ENCODE data around the gene MEF2C. TPM values are rescaled to one million over a fixed set of nuclear protein-coding genes. Genes with fewer than 3 reads are reported as not detected.

The MEF2C gene
- total and polyA plus RNA-seq, 2 of the 13 experiments (the other 11 are each of a cell fraction or from before 2014, with no cell fraction given), result 0.02 TPM; not detected in 1

GRCh38 chr5:88669371-88670050 lies 213.5 kb downstream of the MEF2C start (continued):
- no peak for TF ChIP-seq ZNF512B (CRISPR knock-in tag; IDR thresholded peaks at IDR 0.05; ENCODE audit: borderline replicate concordance)

- 37% methylated on average over 18 of the region's 23 CpGs for WGBS (ENCODE audit: low lambda C conversion rate)
- intact Hi-C loops (cut with micrococcal nuclease; ENCODE audit: unreplicated experiment) (no loop called here), in situ Hi-C loops (cut with HindIII; ENCODE audit: extremely low pct_ligation_motif_present, low pct_unique_long_range_greater_than_20kb) (no loop called here)
- peak overlapping the region; percentile 81 for H3K4me2 ChIP-seq (ENCODE audit: low read depth, low read length)
- ChIA-PET POLR2A (no interaction called here), CTCF (ENCODE audit: low intra/inter-chr PET ratio, low total read pairs) (no interaction called here)
- H3K9ac ChIP-seq (ENCODE audit: insufficient read depth, low read depth, low read length), result no peak overlapping the region
- DNase-seq (ENCODE audit: low spot score), result no peak
- no peaks in the 10 kb centered on the region for H4K20me1 ChIP-seq (ENCODE audit: insufficient read depth, low read length)
- peaks cover 4 to 27% of the 10 kb centered on the region in 2 experiments; a peak in 3 of 5 replicates for H3K27me3 ChIP-seq (ENCODE audit: control insufficient read depth in 1 of 2, insufficient read depth in 2 of 2, low read length in 2 of 2)
- no peaks in the 10 kb centered on the region for H3K36me3 ChIP-seq (replicated peaks in 1 of 2; ENCODE audit: control insufficient read depth in 1 of 2, insufficient read depth in 2 of 2, low read length in 2 of 2)
- no peaks in the 10 kb centered on the region for H3K9me3 ChIP-seq (ENCODE audit: low read length)
- no TSS peak for BruUV-seq (replicated peaks)
- H3K4me3 ChIP-seq (replicated peaks in 1 of 3; ENCODE audit: insufficient read depth in 1 of 3, low read depth in 2 of 3, low read length in 3 of 3), result peak overlapping the region in 2 of 3 experiments; percentile 51 to 61; a peak in 2 of 6 replicates
- H3K27ac ChIP-seq (ENCODE audit: extremely low read length, insufficient read depth, low read length), result no peak overlapping the region
- H3K79me2 ChIP-seq (ENCODE audit: insufficient read depth, low read length), result no peaks in the 10 kb centered on the region
- ATAC-seq, result peak; percentile 48; the same call in 2 of the 3 replicates
- peaks cover 16% of the 10 kb centered on the region; the same call in 1 of the 2 replicates for H3K4me1 ChIP-seq (ENCODE audit: insufficient read depth, low read length)
- no peak for TF ChIP-seq ZNF512B (CRISPR knock-in tag; IDR thresholded peaks at IDR 0.05; ENCODE audit: borderline replicate concordance)
- peak; percentile 73 for TF ChIP-seq ATF7 (IDR thresholded peaks at IDR 0.05)
- TF ChIP-seq ATF7 (CRISPR knock-in tag; IDR thresholded peaks at IDR 0.05), result no peak
- TF ChIP-seq HDAC2 (CRISPR knock-in tag; IDR thresholded peaks at IDR 0.05), result no peak
- TF ChIP-seq CREB1 (IDR thresholded peaks at IDR 0.05), result 0 out of 2 replicates have a peak, but pooled peaks have one; percentile 6
- no peak for TF ChIP-seq CREB1 (CRISPR knock-in tag; IDR thresholded peaks at IDR 0.05)
- no peak for TF ChIP-seq ZKSCAN5 (CRISPR knock-in tag; IDR thresholded peaks at IDR 0.05)
- H2AFZ ChIP-seq (ENCODE audit: low read length), result no peak overlapping the region
- FAIRE-seq, result no peak
Observed at GRCh38 chr5:88667496-88668201, 215.3 kb downstream of the MEF2C start.
